Skin epidermis (tissue), 12 donors: ENCODE data around the gene TP53TG5.

ENCODE experiments used
- H3K27ac ChIP-seq, 21 experiments: fragments of 200-600 bp; sonication (generic) in 11 of 21; one replicate each; pipeline ENCODE4 v1.5.0; 2020; ENCODE audit warnings: mild to moderate bottlenecking in 3 of 21, inconsistent platforms in 2 of 21, moderate library complexity in 2 of 21
- H3K4me3 ChIP-seq, 7 experiments: fragments of 200-600 bp; sonication (generic) in 2 of 7; one replicate each; pipeline ENCODE4 v1.5.0; 2020; ENCODE audit warnings: inconsistent platforms in 2 of 7, mild to moderate bottlenecking in 2 of 7, moderate library complexity in 1 of 7

Gene TP53TG5

GRCh38 chr20:45370571-45371160, 7.5 kb downstream of the TP53TG5 start:
- H3K27ac ChIP-seq, result no peak overlapping the region
- no peak overlapping the region for H3K4me3 ChIP-seq

- peak overlapping the region in 10 of 21 experiments; percentile 10 to 76 (median 32) for H3K27ac ChIP-seq
- no peak overlapping the region for H3K4me3 ChIP-seq
These were observed 9.7 kb downstream of the TP53TG5 start for GRCh38 chr20:45368221-45368980.

GRCh38 chr20:45367126-45367525, 11.0 kb downstream of the TP53TG5 start:
- no peak overlapping the region for H3K4me3 ChIP-seq
- peak overlapping the region in 3 of 21 experiments; percentile 39 to 76 (median 53) for H3K27ac ChIP-seq

GRCh38 chr20:45366631-45367030, 11.5 kb downstream of the TP53TG5 start:
- Histone ChIP-seq H3K4me3 (no peak overlapping the region), H3K27ac (peak overlapping the region in 2 of 21 experiments; percentile 42 to 44)

DNA sequence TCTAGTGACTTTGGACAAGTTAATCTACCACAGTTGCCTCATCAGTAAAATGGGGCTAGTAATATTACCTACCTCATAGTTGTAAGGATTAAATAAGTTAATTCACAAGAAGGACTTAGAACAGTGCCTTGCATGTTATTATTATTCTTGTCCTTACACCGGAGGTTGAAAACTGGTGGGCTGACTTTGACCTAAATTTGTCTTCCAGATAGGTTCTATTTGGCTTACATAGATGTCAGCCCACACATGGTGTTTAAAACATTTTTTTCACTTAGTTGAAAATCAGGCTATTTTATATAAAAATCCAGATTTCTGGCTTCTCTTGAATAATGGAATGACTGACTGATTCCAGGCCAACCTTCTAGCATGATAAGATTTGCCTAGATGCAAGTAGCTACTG, 11.9 kb downstream of the TP53TG5 start:
- H3K4me3 ChIP-seq, result no peak overlapping the region
- H3K27ac ChIP-seq, result no peak overlapping the region

- H3K4me3 ChIP-seq, result no peak overlapping the region
- no peak overlapping the region for H3K27ac ChIP-seq
These were observed 12.6 kb downstream of the TP53TG5 start for GRCh38 chr20:45365444-45365970.

DNA sequence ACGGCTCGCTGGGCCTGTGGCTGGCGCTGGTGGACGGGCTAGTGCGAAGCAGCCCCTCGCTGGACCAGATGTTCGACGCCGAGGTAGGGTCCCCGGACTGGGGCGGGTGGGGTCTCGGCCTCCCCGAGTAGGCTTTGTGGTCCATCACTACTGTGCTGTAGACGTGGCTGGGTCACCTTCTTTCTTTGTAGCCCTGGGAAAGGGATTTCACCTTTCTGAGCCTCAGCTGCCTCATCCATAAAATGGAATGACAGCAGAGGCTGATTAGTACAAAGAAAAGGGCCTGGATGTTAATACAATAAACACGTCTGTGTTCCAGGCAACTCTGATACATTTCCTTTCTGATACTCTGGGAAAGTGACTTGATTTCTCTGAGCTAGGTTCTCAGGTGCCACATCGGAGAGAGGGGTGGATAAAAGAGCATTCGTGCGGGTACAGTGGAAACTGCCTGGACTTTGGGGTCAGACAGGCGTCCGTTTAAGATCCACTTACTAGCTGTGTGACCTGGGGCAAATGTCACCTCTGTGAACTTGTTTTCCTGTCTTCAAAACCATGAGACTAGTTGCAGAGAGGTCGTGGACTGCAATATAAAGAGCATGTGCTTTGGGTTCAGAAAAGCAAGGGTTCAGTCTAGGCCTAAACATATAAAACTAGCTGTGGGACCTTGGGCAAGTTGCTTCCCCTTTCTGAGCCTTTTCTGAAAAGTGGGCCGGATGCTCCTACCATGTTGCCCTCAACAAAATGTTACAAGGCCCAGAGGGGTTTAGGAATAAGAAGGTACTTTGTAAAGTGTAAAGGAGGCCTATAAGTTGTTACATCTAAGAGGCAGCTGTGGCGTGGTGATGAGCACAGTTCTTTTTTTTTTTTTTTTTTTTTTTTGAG, 14.3 kb downstream of the TP53TG5 start:
- Histone ChIP-seq H3K4me3 (peak overlapping the region; percentile 49 to 83 (median 62)), H3K27ac (peak overlapping the region in 20 of 21 experiments; percentile 81 to 99 (median 94))

- Histone ChIP-seq H3K4me3 (peak within 1 kb of the TSS; percentile 49 to 83 (median 62)), H3K27ac (peak within 1 kb of the TSS; percentile 79 to 99 (median 94))
These were observed 15.1 kb downstream of the TP53TG5 start, which contains the start of gene SYS1 for GRCh38 chr20:45362804-45363610. Gene SYS1, plus strand, starts transcription at chr20:45363156. Its CDS starts 376 bp downstream, at chr20:45363532.

DNA sequence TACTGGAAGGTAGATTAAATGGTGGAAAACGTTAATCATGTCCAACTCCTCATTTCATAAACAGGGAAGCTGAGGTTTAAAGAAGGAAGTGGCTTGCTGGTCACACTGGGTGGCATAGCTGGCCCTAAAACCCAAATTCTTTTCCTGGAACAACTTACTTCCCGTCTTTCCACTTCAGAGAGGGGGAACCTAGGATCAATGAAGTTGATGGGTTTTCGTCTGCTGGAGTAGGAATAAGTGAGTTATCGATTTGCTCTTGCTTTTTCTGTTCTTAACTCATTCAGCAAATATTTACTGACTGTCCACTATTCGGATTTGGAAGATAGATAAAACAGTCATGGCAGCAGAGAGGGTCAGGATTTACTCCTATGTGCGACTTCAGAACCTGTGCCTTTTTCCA, 16.3 kb downstream of the TP53TG5 start:
- Histone ChIP-seq H3K4me3 (no peak overlapping the region), H3K27ac (peak overlapping the region in 5 of 21 experiments; percentile 26 to 99 (median 65))

- H3K27ac ChIP-seq, result peak overlapping the region in 6 of 21 experiments; percentile 3 to 78 (median 54)
These were observed 18.5 kb downstream of the TP53TG5 start for GRCh38 chr20:45359406-45360148.

DNA sequence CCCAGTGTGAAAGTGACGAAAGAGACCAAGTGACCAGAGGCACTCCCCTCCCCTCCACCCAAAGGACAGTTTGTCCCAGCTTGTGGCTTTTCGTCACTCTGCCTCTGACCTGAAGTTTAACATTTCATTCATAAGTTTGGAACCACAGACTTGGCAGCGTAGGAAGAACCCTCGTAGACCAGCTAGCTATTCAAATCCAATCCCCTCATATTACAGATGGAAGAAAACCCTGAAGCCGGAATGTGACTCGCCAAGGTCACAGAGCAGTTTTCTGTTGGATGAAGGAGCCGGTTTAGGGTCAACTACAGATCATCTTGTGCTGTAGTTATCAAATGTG, 19.1 kb downstream of the TP53TG5 start:
- Histone ChIP-seq H3K4me3 (no peak overlapping the region), H3K27ac (peak overlapping the region in 8 of 21 experiments; percentile 24 to 78 (median 58))

More at GRCh38 chr20:45359406-45360148, 18.5 kb downstream of the TP53TG5 start:
- no peak overlapping the region for H3K4me3 ChIP-seq

DNA sequence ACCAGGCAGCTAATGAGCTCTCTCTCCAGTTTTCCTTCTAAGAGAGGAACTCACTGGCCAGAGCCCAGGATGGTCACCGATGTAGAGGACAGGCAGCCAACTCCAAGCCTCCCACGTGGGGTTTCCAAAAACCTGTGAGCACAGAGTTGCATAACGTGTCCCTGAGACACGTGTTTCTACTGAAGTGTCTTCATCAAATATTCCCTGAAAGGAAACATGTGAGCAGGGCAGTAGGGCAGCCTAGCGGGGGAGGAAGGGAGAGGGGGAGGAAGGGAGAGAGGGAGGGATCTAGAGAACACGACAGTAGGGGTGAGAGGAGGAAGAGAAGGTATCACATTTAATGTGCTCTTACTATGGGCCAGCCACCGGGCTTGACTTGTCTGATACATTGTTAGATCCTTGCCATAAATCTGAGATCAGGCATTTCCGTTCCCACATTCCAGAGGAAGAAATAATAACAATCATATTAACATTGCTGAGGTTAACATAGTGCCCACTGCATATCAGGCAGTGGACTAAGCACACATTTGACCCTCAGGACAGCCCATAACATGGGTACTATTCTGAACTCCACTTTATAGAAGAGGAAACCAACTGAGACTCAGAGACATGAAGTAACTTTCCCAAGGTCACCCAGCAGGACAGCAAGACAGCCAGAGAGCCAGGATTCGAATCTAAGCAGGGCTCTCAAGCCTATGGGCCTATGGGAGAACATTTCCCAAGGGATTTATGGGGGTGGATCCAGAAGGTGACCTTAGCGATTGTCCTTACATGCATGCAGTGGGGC, 19.6 kb downstream of the TP53TG5 start:
- H3K27ac ChIP-seq, result peak overlapping the region in 16 of 21 experiments; percentile 3 to 78 (median 46)
- no peak overlapping the region for H3K4me3 ChIP-seq

DNA sequence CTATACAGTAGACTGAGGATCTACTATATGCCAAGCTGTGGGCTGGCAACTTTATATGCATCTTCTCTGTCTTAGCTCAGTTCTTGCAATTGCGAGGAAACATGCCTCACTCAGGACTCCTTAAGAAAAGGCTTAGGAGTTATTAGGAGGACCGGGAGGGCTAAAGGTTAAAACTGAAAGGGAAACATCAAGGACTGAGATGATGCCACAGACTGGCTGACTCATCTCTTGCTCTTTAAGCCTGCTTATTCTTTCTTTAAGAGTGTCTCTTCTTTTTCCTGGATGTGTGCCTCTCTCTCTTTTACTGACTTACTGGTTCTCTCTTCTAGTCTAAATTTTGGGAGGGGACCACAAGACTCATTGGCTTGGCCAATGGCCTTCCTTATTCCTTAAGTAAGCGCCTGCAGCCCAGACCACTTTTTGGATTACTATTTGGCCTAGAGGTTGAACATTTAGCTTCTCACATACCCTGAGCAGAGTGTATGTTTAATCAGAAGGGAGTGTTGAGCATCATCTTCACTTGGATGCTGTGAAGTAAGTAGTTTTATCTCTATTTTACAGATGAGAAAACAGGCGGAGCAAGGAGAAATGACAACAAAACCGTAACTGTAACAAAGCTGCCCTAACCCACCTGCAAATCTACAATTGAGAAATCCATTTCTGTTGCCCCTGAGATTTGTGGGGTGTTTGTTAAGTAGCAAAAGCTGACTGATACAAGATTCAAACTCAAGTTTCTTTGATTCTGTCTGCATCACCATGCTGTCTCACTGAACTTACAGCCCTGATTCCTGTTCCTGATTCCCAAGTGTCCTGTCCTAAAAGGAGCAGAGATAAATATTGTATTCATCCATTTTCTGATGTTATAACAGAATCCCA, 22.7 kb downstream of the TP53TG5 start:
- no peak overlapping the region for H3K4me3 ChIP-seq
- peak overlapping the region in 6 of 21 experiments; percentile 7 to 46 (median 24) for H3K27ac ChIP-seq

DNA sequence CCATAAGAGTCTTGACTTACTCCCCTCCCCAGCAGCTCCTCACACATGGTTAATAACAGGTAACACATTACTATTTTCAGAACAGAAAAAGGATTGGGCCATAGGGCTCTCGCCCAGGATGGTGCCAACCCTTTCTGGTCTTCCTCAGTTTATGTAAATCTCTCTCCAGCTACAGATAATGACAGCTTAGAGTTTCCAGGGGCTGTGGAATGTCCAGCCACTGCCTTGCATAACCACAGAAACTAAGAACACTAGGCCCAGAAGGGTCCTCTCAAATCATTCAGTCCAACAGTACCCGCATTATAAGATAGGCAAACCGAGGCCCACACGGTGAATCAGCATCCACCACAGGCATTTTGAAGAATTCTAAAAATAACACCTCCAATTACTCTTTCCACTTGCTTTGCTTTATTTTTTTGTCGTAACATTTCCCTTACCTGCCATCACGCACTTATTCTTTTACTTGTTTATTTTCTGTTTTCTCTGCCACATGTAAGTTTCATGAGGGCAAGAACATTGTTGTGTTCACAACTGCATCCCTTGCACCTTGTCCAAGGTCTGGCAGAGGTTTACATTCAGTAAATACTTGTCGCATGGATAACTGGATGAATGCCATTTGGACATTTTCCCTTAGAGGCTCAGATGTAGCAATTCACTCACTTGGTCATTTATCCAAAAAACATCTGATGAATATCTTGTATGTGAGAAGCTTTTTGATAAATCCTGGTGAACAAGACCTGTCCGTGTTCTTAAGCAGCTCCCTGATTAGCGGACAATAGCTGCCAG, 23.5 kb downstream of the TP53TG5 start:
- no peak overlapping the region for H3K4me3 ChIP-seq
- H3K27ac ChIP-seq, result peak overlapping the region in 4 of 21 experiments; percentile 7 to 24 (median 18)

- Histone ChIP-seq H3K27ac (no peak overlapping the region), H3K4me3 (no peak overlapping the region)
These were observed 24.4 kb downstream of the TP53TG5 start for GRCh38 chr20:45353746-45354145.

- H3K27ac ChIP-seq, result no peak overlapping the region
- H3K4me3 ChIP-seq, result no peak overlapping the region
These were observed 25.4 kb downstream of the TP53TG5 start for GRCh38 chr20:45352729-45353128.
